ENCODE results near the gene FAM50B.

GRCh38 chr6:3869632-3870527 lies 20.7 kb downstream of the FAM50B start:
- no peak for TF ChIP-seq EZH2 (IDR thresholded peaks at IDR 0.05; ENCODE audit: borderline replicate concordance, low read length)
- TF ChIP-seq CTCF (conservative IDR thresholded peaks at IDR 0.05 in 1 of 2, IDR thresholded peaks at IDR 0.05 in 1 of 2; ENCODE audit: extremely low read depth in 1 of 2, insufficient read depth in 1 of 2, low read depth in 1 of 2, low read length in 2 of 2) = no peak

Measured in mammary epithelial cell (primary cell).